Kidney epithelial cell (primary cell): ENCODE results near the gene NOL6. TPM values are rescaled to one million over a fixed set of nuclear protein-coding genes. Genes with fewer than 3 reads are reported as not detected.

ENCODE experiments used
- DNase-seq: peaks from one replicate; pipeline ENCODE4 v3.0.0-alpha.2; 2010; ENCODE audit warnings: low read depth
- H3K27me3 ChIP-seq: 2 replicates; pipeline ENCODE4 v1.6.0; 2011; ENCODE audit warnings: low read length; ENCODE audit not compliant: control insufficient read depth, insufficient read depth
- H3K36me3 ChIP-seq: 2 replicates; pipeline ENCODE4 v1.5.1; 2011; ENCODE audit warnings: low read length; ENCODE audit not compliant: control insufficient read depth, insufficient read depth
- H3K4me3 ChIP-seq: 2 replicates; pipeline ENCODE4 v1.5.1; 2011; ENCODE audit warnings: low read depth, mild to moderate bottlenecking, control low read depth, low read length
- CTCF ChIP-seq: IDR thresholded peaks from 2 replicates; pipeline ENCODE4 v1.5.1; 2011; ENCODE audit warnings: mild to moderate bottlenecking, moderate library complexity, low read length, control low read depth, inconsistent platforms; ENCODE audit not compliant: insufficient read depth, poor library complexity, severe bottlenecking
- total RNA-seq: library from RNA; depleted of rRNA; stranded (reverse); fragments of >200 nt; gene quantifications from 2 replicates; pipeline ENCODE4 v1.2.3, GENCODE V29; 2015

NOL6 gene
- total RNA-seq, 1 donor from 2014 or later: 34.8 TPM

DNA sequence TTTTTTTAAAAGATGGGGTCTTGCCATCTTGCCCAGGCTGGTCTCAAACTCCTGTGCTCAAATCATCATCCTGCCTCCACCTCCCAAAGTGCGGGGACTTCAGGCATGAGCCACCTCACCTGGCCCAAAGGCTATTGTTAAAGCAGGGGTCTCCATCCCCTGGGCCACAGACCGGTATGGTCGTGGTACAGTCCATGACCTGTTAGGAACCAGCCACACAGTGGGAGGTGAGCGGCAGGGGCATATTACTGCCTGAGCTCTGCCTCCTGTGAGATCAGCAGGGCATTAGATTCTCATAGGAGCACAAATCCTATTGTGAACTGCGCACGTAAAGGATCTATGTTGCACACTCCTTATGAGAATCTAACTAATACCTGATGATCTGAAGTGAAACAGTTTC lies 7.3 kb upstream of the NOL6 start:
- Histone ChIP-seq H3K36me3 (no peaks in the 10 kb centered on the region), H3K4me3 (no peak overlapping the region), H3K27me3 (no peaks in the 10 kb centered on the region)
- no peak for DNase-seq
- TF ChIP-seq CTCF: no peak

GRCh38 chr9:33480106-33480505 lies 6.4 kb upstream of the NOL6 start:
- Histone ChIP-seq H3K27me3 (no peaks in the 10 kb centered on the region), H3K4me3 (no peak overlapping the region), H3K36me3 (no peaks in the 10 kb centered on the region)
- TF ChIP-seq CTCF: no peak
- DNase-seq: no peak

DNA sequence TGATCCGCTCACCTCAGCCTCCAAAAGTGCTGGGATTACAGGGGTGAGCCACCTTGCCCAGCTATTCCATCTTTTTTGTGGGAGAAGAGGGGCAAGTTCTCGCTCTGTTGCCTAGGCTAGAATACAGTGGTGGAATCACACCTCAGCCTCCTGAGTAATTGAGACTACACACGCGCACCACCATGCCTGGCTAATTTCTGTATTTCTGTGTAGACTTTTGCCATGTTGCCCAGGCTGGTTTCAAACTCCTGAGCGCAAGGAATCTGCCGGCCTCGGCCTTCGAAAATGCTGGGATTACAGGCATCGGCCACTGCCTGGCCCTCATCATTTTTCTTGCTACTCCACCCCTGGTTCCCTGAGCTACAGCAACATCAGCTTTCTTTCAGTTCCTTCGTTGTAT lies 2.8 kb upstream of the NOL6 start:
- DNase-seq: no peak
- Histone ChIP-seq H3K27me3 (no peaks in the 10 kb centered on the region), H3K36me3 (no peaks in the 10 kb centered on the region), H3K4me3 (no peak overlapping the region)
- no peak for TF ChIP-seq CTCF

DNA sequence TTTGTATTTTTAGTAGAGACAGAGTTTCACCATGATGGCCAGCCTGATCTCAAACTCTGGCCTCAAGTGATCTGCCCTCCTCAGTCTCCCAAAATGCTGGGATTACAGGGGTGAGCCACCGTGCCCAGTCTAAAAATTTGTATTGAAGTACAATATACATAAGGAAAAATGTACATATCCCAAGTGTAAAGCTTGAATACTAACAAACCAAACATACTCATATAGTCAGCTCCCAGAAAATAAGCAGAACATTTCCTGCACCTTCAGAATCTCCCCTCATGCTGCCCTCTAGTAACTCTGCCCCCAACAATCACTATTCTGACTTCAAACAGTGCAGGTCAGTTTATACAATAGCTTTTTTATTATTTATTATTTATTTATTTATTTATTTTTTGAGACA lies 1.6 kb upstream of the NOL6 start:
- DNase-seq: no peak
- no peaks in the 10 kb centered on the region for H3K27me3 ChIP-seq
- H3K36me3 ChIP-seq: no peaks in the 10 kb centered on the region
- no peak overlapping the region for H3K4me3 ChIP-seq
- TF ChIP-seq CTCF: no peak

- TF ChIP-seq CTCF: no peak
Measured at GRCh38 chr9:33472881-33473615, 676 bp downstream of the NOL6 start.

More at GRCh38 chr9:33472881-33473615, 676 bp downstream of the NOL6 start:
- Histone ChIP-seq H3K4me3 (peak overlapping the region; percentile 78), H3K27me3 (no peaks in the 10 kb centered on the region), H3K36me3 (no peaks in the 10 kb centered on the region)
- DNase-seq: no peak
